Mesenteric fat pad (tissue), 1 donor: ENCODE results near the gene ONECUT1. TPM values are rescaled to one million over a fixed set of nuclear protein-coding genes. Genes with fewer than 3 reads are reported as not detected.

Experiments
- DNase-seq: peaks from one replicate; pipeline ENCODE4 v3.0.0-alpha.2; 2020; ENCODE audit warnings: low spot score
- total RNA-seq: library from RNA; stranded (reverse); fragmentation: NEBNext Ultra II Directional; extraction: Animal tissue kit (Norgen Biotek cat#: 25700); gene quantifications from one replicate; pipeline ENCODE4 v1.2.1, GENCODE V29; 2021
- donor health status: DM: yes; HTN: yes; CAD: no.

The ONECUT1 gene
- total RNA-seq, 1 donor from 2014 or later: not detected

DNA sequence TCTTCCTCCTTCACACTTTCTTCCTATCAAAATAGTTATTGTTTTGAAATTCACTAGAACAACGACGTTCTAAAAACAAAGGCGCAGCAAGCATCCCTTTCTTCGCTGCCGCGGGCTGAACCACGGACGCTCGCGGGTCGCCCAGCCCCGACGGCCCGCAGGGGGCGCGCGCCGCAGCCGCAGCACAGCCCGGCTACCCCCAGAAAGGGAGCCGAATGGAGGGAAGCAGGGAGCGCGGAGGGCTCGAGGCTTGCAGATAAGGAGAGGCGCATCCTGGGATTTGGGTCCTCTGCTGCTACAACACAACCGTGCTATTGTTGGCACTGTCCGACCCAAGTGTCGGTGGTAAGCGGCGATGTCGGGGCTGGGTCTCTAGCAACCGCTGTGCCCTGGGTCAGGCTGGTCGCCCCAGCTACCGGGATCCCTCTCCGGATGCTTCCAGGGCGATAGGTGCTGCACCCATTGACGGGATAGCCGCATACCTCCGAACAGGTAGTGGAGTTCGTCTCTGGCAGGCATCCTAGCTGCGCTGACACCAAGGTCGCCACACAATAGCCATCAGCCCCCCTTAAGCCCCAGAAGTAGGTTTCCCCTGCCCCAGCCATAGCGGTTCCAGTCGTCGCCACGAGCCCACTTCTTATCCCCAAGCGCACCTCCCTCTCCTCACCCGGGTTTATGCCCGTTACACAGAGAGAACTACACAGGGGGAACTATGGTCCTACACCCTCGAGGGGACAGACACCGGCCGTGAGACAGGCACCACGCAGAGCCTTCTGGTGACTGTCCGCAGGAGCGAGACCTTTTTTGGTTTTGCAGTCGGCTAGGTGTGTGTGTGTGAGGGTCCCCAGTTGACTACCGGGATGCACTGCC is 6.0 kb downstream of the ONECUT1 start:
- DNase-seq: no peak

DNA sequence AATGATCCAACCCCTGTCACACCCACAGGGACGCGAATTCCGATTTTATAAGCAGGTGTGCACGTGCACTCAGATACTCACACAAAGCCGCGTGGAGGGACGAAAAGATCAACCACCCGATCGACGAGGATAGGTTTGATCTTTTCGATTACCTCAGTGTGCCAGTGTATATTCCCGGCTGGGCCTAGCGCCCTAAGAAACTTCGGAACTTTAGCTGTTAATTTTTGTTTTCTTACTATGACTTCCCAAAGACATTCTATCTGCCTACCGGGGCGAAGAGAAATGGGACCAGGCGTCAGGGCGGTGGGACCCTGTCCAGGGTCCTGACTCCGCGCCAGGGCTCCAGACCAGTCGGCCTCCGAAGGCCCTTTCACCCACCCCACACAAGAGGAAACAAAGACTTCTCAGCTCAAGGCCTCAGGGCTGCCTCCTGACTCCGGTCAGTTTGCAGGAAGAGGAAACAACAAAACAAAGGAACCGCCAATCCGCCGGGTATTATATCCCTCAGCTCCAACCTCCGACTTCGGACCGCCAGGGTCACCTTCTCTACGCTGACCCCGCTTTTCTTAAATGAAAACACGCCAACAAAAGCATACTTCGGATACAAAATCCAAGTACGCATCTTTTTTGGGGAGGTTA is 6.8 kb downstream of the ONECUT1 start:
- DNase-seq: no peak

DNA sequence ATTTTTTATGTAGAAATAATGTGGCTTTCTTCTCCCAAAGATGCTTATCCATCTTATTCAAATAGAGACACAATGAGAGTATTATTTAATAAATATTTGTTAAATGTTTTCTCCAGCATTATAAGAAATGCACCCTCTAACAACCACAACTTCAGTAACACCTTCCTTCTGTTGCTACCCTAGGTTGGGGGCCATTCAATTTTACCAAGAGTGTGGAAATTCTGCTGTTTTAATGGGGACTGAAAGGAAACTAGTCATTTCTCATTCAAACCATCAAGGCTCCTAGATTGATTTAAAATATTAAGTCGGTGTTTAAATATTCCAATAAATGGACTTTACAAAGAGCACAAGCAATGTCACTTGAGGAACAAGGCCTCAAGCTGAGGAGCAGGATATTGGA is 7.6 kb downstream of the ONECUT1 start:
- DNase-seq: no peak

DNA sequence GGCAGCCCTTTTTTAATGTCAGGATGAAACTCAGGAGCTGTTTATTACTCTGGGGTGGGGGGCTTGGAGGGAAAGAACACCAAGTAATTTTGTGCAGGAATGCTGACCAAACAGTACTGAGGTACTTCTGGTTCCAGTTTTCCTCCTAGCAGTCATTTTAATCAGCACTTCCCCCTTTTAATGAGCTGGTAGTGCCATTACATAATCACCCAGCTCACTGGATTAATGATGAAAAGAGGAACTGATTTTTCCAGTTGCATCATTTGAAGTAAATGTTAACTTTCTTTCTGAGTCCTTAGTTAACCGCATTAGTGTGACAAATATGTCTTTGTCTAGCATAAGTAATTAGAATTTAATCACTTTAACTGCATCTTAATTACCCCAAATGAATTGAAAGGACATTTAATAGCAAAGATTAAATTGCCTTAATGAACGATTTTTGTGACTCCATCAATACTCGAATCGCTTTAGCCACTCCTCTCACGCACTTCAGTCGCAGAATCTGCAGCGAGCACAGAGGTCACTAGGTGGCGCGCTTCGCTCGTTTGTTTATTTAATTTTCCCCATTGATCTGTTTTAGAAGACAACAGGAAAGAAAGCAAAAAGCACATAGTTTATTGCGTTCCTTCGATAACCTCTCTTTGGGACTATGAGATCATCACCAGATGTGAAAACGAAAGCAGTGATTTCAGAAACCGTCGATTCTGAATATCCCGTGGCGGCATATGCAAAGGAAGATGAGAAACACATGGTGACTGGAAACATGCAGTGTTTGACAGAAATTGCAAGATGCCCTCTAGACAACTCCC is 9.8 kb downstream of the ONECUT1 start:
- DNase-seq: no peak

DNA sequence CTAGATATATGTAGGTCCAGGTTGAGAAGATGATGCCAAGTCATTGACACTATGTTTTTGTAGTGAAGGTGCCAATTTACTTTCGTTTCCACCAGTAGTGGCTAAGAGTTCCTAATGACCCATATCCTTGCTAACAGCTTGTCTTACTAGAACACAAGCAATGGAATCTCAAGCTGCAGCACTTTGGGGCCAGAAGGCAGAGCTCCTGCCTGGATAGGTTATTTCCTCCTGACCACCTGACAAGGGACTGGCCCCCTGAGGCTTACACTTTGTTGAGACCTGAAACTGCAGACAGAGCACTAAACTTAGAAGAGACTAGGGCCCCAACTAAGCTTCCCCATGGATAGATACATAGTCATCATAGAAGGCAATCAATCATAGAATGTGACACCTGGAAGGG is 11.7 kb downstream of the ONECUT1 start:
- no peak for DNase-seq

DNA sequence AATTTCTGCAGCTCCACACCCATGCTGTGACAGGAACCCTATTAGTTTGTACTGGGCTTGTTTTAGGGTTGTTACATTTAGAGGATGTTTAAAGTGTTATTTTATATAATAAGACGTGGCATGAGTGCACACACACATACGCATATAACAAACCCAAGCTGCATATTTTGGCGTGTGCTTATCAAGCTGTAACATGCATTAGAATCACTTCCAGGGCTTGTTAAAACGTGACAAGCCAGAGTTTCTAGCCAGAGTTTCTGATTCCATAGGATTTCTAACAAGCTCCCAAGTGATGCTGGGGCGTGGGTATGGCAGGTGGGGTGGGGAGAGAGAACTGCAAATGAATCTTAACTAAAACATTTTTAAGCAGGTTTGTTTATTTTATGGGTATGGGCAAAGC is 17.4 kb downstream of the ONECUT1 start:
- DNase-seq: no peak

DNA sequence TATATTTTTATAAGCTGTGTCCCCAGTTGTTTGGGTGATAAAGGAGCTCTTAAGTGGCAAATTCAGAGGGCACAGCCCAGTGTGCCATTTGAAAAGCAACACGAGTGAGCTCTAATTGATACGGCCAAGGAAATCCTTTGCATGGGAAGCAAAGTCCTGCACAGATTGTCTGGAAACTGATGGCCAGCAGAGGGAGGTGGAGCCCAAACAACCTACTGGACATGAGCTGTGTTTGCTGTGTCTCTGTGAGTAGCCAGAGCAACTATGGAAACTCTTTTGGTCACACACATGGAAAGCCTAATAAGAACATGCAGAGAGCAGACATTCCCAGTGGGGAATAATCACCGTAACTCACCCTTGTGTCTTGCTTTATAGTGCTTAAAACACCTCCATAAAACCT is 24.4 kb downstream of the ONECUT1 start:
- DNase-seq: no peak

DNA sequence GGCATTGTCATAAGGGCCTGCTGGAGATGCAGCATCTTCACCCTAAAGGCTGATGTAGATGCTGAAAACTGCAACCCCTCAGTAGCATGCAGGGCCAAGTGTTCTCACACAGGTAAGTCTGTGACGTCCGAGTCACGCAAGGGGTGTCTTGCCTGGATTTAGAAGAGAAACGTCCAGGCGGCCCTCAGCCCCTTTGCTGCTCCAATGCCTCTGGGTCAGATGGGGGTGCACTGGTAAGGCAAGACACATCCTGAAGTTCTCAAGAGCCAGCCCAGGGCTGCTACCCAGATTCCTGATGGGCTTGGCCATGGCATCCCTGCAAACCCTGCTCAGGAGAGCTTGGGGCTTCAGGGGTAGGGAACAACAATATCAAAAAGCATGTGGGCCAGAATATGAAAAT is 25.4 kb downstream of the ONECUT1 start:
- DNase-seq: no peak

DNA sequence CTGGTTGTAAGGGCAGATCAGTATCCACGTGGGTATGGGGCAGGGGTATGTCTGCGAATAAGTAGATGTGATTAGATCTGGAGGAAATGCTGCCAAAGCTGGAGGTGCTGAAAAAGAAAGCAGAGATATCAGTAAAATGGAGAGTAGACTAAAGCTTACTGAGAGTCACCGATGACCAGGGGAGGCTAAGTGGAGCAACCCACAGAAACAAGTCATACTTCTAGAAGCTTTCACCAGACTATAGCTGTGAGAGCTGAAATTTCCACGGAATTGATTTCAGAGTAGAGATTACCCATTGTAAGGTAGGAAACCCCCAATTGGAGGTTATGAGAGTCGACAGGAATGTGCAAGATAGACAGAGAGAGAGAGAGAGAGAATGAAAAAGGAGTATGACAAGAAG is 27.5 kb downstream of the ONECUT1 start:
- no peak for DNase-seq

DNA sequence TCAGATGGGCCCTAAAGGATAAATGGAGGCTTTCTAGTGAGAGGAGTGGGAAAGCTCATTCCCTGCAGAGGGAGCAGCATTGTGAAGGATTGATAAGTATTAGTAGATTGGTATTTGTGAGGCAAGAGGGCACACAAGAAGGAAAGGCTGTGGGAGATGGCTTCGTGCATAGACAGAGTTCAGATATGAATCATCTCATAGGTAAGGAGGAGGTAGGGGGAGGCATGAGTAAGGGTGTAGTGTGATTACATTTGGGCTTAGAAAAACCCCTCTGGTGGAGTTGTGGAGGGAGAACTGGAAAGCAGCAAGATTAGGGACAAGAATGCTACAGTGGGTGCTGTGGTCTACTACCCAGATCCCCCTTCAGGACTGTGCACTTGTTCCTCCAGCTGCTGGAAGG is 29.6 kb downstream of the ONECUT1 start:
- no peak for DNase-seq

DNA sequence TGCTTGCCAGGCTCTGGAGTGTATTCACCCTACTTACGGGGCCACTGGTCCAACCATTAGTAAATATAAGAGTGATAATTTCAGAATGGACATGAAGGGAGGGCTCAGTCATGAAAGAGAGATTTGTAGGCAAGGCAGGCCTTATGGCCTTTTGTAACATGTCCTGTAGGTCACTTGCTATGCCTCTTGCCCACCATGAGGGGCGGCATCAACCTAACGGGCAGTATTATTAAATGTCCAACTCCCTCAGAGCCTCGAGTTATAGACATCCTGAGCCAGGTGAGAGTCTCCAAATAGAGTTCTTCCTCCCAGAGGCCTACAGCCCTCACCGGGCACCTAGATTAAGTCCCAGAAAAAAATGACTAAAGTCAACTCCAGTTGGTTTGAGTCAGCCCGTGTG is 30.2 kb downstream of the ONECUT1 start:
- DNase-seq: no peak

DNA sequence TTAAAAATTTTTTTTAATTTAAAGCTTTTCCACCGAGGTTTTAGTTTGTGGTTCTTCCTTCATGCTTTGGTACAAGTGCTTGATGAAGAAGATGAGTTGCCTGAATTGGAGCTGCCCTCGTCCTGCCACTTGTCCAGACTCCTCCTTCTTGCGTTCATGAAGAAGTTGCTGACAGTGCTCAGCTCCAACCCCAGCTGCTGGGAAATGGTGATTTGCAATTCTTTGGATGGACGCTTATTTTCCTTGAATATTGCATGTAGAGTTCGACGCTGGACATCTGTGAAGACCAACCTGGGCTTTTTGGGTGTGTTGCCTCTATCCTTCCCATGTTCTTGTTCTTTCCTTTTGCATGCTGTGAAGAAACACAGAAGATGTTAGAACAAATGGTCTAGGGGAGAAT is 32.6 kb downstream of the ONECUT1 start:
- no peak for DNase-seq

DNA sequence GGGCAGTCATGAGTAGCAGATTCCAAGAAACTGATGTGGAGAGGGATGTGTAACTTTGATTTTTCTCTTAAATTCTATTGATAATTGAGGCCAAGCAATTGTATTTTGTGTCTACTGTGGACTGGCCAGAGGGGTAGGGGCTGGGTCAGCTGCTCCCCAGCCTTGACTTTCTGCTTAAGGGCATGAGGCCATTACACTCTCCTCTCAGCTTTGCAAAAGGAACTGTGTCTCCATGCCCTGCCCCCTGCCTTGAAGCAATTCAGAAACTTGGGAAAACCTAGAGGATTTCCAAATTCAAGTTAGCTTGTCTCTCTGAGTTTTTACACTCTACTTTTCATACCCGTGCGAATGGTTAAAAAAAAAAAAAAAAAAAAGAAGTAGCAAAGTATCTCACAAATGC is 38.6 kb downstream of the ONECUT1 start:
- DNase-seq: no peak

DNA sequence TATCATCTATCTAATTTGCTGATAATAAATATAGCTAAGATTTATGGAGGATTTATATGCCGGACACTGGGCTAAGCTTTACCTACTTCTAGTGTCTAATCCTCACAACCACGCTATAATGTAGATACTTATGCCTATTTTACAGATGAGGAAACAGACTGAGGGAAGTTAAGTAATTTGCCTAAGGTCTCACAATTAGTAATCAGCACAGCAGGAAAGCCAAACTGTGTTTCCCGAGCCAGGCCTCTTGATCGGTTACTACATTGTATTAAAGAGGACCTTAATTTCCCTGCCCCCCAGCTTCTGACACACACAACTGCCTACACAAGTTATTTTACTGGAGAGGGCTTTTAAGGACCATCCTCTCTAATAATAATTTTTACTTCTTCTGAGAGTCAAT is 40.9 kb downstream of the ONECUT1 start:
- DNase-seq: no peak

DNA sequence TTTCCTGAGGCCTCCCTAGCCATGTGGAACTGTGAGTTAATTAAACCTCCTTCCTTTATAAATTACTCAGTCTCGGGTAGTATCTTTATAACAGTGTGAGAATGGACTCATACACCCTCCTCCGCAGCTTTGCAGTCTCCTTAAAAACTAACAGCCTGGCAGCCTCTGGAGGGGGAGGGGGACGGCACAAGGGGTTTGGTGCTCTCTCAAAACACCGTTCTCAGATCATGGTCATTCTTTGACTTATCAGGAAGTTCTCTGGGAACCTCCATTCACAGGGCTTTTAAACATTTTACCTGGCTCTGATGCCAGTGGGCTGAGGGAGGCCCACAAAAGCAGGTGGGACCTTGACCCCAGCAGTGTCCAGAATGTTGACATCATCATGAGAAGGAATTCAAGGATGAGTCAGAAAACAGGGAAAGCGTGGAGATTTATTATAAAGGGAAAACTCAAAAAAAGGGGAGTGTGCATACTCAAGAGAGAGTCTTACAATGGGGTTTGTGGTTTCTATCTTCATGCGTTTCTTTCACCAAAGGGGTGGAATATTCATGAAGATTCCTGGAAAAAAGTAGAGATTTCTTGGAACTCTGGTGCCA is 43.9 kb downstream of the ONECUT1 start:
- no peak for DNase-seq

DNA sequence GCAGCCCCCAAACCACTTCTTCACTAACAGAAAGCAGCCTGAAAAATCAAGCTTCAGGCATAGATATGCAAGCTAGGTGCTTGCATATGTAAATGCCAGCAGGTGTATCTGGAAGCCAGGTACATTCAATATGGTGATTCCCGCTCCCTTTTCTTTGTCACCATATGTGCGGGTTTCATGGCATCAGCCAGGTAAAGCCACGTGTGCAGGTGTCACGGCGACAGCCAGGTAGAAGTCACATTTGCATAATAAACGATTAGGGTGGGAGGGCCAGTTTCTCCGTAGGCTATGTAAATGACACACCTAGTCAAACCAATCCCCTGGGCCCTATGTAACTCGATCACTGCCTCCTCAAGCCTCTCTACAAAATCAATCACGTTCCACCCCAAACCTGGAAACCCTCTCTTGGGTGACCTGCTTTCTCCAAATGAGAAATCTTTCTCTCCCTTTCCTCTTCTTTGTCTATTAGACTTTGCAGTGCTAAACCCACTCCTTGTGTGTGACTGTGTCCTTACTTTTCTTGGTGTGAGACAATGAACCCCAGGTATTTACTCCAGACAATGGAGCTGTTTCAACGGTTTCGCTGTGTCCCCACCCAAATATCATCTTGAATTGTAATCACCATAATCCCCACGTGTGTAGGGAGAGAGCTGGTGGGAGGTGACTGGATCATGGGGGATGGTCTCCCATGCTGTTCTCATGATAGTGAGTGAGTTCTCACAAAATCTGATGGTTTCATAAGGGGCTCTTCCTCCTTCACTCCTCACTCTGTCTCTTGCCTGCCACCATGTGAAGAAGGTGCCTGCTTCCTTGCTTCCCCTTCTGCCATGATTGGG is 44.6 kb downstream of the ONECUT1 start:
- no peak for DNase-seq

DNA sequence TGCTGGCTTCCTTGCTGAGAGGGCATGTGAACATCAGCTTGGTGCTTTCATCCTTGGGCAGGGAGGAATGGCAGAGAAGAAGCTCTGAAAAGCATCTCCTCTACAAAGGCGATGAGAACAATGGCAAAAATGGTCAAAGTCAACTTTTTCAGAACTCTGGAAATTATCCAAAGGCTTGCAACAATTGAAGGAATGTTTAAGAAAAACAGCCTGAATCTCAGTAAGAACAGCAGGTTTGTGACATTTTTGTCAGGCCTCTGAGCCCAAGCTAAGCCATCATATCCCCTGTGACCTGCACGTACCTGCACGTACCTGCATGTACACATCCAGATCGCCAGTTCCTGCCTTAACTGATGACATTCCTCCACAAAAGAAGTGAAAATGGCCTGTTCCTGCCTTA is 51.8 kb downstream of the ONECUT1 start:
- DNase-seq: no peak

DNA sequence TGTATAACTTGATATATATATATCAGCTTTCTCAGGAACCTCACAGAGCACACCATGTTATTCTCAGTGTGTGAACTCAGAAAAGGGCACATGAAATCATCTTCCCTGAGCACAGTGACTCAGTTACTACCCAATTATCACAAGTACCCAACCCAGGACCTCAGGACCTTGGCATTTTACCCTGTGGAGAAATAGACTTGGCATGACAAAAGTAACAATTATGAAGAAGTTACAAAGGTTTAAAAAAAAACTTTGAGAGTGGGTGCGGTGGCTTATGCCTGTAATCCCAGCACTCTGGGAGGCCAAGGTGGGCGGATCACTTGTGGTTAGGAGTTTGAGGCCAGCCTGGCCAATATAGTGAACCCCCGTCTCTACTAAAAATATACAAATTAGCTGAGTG is 52.4 kb downstream of the ONECUT1 start:
- DNase-seq: no peak

DNA sequence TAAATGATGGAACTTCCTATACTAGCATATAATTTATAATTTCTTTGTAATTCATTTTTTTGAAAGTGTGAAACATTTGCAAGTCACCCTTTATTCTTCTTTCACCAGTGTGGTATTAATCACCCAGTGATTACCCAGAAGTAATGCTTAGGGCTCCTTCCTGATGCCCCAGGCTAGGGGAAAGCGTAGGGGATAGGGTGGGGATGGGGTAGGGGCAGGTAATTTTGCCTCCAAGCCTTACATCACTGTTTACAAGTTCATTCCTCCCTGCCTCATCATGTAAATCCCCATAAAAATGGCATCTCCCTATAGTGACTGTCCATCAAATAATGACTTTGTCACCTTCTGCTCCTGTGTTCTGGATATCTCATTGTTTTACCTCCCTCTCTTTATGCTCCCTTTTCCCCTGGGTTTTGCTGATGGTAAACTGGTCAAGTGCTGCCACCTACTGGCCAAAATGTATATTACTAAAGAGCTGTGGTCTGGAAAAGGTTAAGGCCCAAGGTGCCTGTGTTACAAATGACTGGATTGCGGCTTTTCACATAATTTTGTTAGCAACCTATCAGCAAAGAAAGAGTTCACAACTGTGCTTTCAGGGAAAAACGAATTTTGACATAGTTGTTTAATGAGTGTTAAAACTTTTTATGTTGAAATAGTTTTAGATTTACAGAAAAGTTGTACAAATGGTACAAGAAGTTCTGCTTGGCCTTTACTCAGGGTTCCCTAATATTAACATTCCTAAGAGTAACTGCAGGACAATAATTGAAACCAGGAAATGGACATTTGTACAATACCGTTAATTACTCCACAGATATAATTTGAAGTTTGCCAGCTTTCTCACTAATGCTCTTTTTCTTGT is 54.7 kb downstream of the ONECUT1 start:
- no peak for DNase-seq

DNA sequence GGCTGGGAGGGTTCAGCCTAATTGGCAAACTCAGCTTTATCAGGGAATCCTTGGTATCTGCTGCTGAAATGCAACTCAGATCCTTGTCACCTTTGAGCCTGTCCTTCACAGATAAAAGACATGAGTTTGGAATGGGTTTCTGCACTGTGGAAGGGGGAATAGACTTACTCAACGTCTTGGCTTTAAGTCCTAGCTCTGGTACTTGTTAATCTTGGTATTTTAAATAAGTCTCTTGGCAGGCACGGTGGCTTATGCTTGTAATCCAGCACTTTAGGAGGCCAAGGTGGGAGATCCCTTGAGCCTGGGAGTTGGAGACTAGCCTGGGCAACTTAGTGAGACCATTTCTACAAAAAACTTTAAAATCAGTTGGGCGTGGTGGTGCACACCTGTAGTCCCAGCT is 55.8 kb downstream of the ONECUT1 start:
- DNase-seq: no peak
